Chondrocyte (in vitro differentiated cells): Measurements from ENCODE around the gene ALDH1A3. TPM values are rescaled to one million over a fixed set of nuclear protein-coding genes. Genes with fewer than 3 reads are reported as not detected.

Experiments
- DNase-seq: peaks from one replicate; pipeline ENCODE4 v3.0.0; 2021; ENCODE audit warnings: mixed read lengths, low spot score
- H3K27ac Mint-ChIP-seq: one replicate; pipeline ENCODE4 v1.8.0; 2021; ENCODE audit warnings: mild to moderate bottlenecking, moderate library complexity, mixed read lengths; ENCODE audit not compliant: unreplicated experiment
- H3K27me3 Mint-ChIP-seq: 2 replicates; pipeline ENCODE4 v1.8.0; 2021; ENCODE audit warnings: low read depth, mixed read lengths
- H3K36me3 Mint-ChIP-seq: 2 replicates; pipeline ENCODE4 v1.8.0; 2021; ENCODE audit warnings: low read depth, mixed read lengths
- H3K4me1 Mint-ChIP-seq: 2 replicates; pipeline ENCODE4 v1.8.0; 2021; ENCODE audit warnings: low read depth, mild to moderate bottlenecking, mixed read lengths
- H3K4me3 Mint-ChIP-seq: one replicate; pipeline ENCODE4 v1.8.0; 2021; ENCODE audit warnings: mild to moderate bottlenecking, moderate library complexity, mixed read lengths; ENCODE audit not compliant: unreplicated experiment
- H3K9me3 Mint-ChIP-seq: 2 replicates; pipeline ENCODE4 v1.8.0; 2021; ENCODE audit warnings: low read depth, mixed read lengths
- CTCF ChIP-seq: fragments of 200-600 bp; sonication (generic); IDR thresholded peaks from 2 replicates; pipeline ENCODE4 v1.5.0; 2021; ENCODE audit warnings: antibody characterized with exemption, mild to moderate bottlenecking, moderate library complexity
- total RNA-seq: library from RNA; stranded (reverse); gene quantifications from 3 replicates; pipeline ENCODE4 v1.2.1, GENCODE V29; 2021

The ALDH1A3 gene
- total RNA-seq, 1 donor from 2014 or later: 0.55 TPM

GRCh38 chr15:100892013-100892355 lies 12.4 kb downstream of the ALDH1A3 start:
- Mint-ChIP-seq H3K27me3 (no peaks in the 10 kb centered on the region), H3K4me3 (no peak overlapping the region), H3K4me1 (peaks cover 39% of the 10 kb centered on the region), H3K36me3 (no peaks in the 10 kb centered on the region), H3K27ac (no peak overlapping the region), H3K9me3 (no peaks in the 10 kb centered on the region)
- no peak for TF ChIP-seq CTCF
- no peak for DNase-seq

- Mint-ChIP-seq H3K4me1 (peaks cover 39% of the 10 kb centered on the region), H3K27me3 (no peaks in the 10 kb centered on the region), H3K36me3 (no peaks in the 10 kb centered on the region), H3K9me3 (no peaks in the 10 kb centered on the region), H3K27ac (no peak overlapping the region), H3K4me3 (no peak overlapping the region)
- DNase-seq: no peak
- no peak for TF ChIP-seq CTCF
Observed at GRCh38 chr15:100893261-100893963, 13.8 kb downstream of the ALDH1A3 start.

- H3K4me3 Mint-ChIP-seq: no peak overlapping the region
- H3K27me3 Mint-ChIP-seq: no peaks in the 10 kb centered on the region
- no peaks in the 10 kb centered on the region for H3K36me3 Mint-ChIP-seq
- TF ChIP-seq CTCF: no peak
- DNase-seq: no peak
- H3K9me3 Mint-ChIP-seq: no peaks in the 10 kb centered on the region
- peaks cover 39% of the 10 kb centered on the region for H3K4me1 Mint-ChIP-seq
- H3K27ac Mint-ChIP-seq: peak overlapping the region; percentile 27
Observed at GRCh38 chr15:100893964-100894295, 14.3 kb downstream of the ALDH1A3 start.

- DNase-seq: no peak
- H3K27me3 Mint-ChIP-seq: no peaks in the 10 kb centered on the region
- no peak overlapping the region for H3K4me3 Mint-ChIP-seq
- no peaks in the 10 kb centered on the region for H3K9me3 Mint-ChIP-seq
- no peak overlapping the region for H3K27ac Mint-ChIP-seq
- H3K4me1 Mint-ChIP-seq: peaks cover 26% of the 10 kb centered on the region
- H3K36me3 Mint-ChIP-seq: no peaks in the 10 kb centered on the region
- no peak for TF ChIP-seq CTCF
Observed at GRCh38 chr15:100895721-100896120, 16.1 kb downstream of the ALDH1A3 start.

GRCh38 chr15:100897221-100898151 lies 17.9 kb downstream of the ALDH1A3 start:
- Mint-ChIP-seq H3K9me3 (no peaks in the 10 kb centered on the region), H3K4me1 (peaks cover 25% of the 10 kb centered on the region), H3K27me3 (no peaks in the 10 kb centered on the region), H3K36me3 (no peaks in the 10 kb centered on the region), H3K4me3 (no peak overlapping the region), H3K27ac (no peak overlapping the region)
- no peak for TF ChIP-seq CTCF
- DNase-seq: no peak
